ENCODE measurements around the gene TENT4A.

DNA sequence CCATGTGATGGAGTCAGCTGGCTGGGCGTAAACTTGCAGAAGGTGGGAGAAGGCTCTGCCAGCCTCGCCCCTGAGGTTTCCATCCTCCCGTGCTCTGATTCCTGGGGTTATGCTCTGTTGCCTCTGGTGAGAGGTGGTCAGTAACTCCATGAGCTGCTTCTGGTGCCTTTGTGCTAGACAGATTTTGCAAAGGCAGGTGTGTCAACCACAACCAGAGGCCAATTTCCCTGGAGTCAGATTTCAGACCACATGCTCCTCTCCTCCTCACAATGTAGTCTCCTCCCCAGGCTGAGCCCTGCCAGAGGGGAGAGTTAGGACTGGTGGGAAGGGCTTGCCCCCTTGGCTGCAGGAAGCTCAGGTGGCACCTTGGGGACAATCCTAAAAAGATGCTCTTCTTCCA is 38.8 kb upstream of the TENT4A start:
- TF ChIP-seq POLR2A (IDR thresholded peaks at IDR 0.05) (no peak), POLR2AphosphoS5 (IDR thresholded peaks at IDR 0.05) (no peak)
- TF ChIP-seq, protein P1, sequence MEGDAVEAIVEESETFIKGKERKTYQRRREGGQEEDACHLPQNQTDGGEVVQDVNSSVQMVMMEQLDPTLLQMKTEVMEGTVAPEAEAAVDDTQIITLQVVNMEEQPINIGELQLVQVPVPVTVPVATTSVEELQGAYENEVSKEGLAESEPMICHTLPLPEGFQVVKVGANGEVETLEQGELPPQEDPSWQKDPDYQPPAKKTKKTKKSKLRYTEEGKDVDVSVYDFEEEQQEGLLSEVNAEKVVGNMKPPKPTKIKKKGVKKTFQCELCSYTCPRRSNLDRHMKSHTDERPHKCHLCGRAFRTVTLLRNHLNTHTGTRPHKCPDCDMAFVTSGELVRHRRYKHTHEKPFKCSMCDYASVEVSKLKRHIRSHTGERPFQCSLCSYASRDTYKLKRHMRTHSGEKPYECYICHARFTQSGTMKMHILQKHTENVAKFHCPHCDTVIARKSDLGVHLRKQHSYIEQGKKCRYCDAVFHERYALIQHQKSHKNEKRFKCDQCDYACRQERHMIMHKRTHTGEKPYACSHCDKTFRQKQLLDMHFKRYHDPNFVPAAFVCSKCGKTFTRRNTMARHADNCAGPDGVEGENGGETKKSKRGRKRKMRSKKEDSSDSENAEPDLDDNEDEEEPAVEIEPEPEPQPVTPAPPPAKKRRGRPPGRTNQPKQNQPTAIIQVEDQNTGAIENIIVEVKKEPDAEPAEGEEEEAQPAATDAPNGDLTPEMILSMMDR (IDR thresholded peaks at IDR 0.05), result no peak

All from stomach (tissue), 4 donors.